OCI-LY1 (cell line): ENCODE data around the gene UBAP1L.

ENCODE experiments used
- H2AFZ ChIP-seq: fragments of 200-600 bp; sonication (generic), shearing (Covaris generic); 2 replicates; pipeline ENCODE4 v1.6.0; 2014; ENCODE audit warnings: antibody characterized with exemption, mild to moderate bottlenecking, low read length
- H3F3A ChIP-seq: fragments of 200-600 bp; sonication (generic), shearing (Covaris generic); 2 replicates; pipeline ENCODE4 v1.6.0; 2014; ENCODE audit warnings: mild to moderate bottlenecking, antibody characterized with exemption, low read length, moderate library complexity; ENCODE audit not compliant: insufficient read depth
- H3K27ac ChIP-seq: fragments of 200-600 bp; sonication (generic); 2 replicates; pipeline ENCODE4 v1.5.1; 2014; ENCODE audit warnings: low read length, mixed run types, mild to moderate bottlenecking, low read depth; ENCODE audit not compliant: poor library complexity, severe bottlenecking
- H3K27me3 ChIP-seq: fragments of 200-600 bp; sonication (generic); 2 replicates; pipeline ENCODE4 v1.6.0; 2014; ENCODE audit warnings: antibody characterized with exemption, mild to moderate bottlenecking, low read length, moderate library complexity; ENCODE audit not compliant: insufficient read depth
- H3K36me3 ChIP-seq: fragments of 200-600 bp; sonication (generic); 2 replicates; pipeline ENCODE4 v1.6.1; 2014; ENCODE audit warnings: mild to moderate bottlenecking, antibody characterized with exemption, low read length, moderate library complexity, mixed read lengths; ENCODE audit not compliant: insufficient read depth
- H3K4me1 ChIP-seq: fragments of 200-600 bp; sonication (generic); 2 replicates; pipeline ENCODE4 v1.5.1; 2014; ENCODE audit warnings: mild to moderate bottlenecking, low read length, moderate library complexity; ENCODE audit not compliant: insufficient read depth, severe bottlenecking
- H3K4me2 ChIP-seq: fragments of 200-600 bp; sonication (generic), shearing (Covaris generic); 2 replicates; pipeline ENCODE4 v1.6.1; 2014; ENCODE audit warnings: low read length
- H3K4me3 ChIP-seq: fragments of 200-600 bp; sonication (generic); 2 replicates; pipeline ENCODE4 v1.5.1; 2014; ENCODE audit warnings: low read length, low read depth, mild to moderate bottlenecking, mixed read lengths; ENCODE audit not compliant: poor library complexity, severe bottlenecking
- H3K79me2 ChIP-seq: fragments of 200-600 bp; shearing (Covaris generic); 2 replicates; pipeline ENCODE4 v1.6.1; 2016; ENCODE audit warnings: mixed run types, low read length, mixed read lengths; ENCODE audit not compliant: insufficient read depth
- H3K9ac ChIP-seq: fragments of 200-600 bp; sonication (generic), shearing (Covaris generic); 2 replicates; pipeline ENCODE4 v1.6.1; 2014; ENCODE audit warnings: mild to moderate bottlenecking, low read length, mixed read lengths
- H3K9me2 ChIP-seq: fragments of 200-600 bp; sonication (generic), shearing (Covaris generic); 2 replicates; pipeline ENCODE4 v1.6.1; 2014; ENCODE audit warnings: low read depth, mild to moderate bottlenecking, low read length, mixed read lengths
- H3K9me3 ChIP-seq: fragments of 200-600 bp; shearing (Covaris generic); 2 replicates; pipeline ENCODE4 v1.6.1; 2014; ENCODE audit warnings: low read length, mixed read lengths
- H4K20me1 ChIP-seq: fragments of 200-600 bp; sonication (generic), shearing (Covaris generic); 2 replicates; pipeline ENCODE4 v1.6.0; 2016; ENCODE audit warnings: mild to moderate bottlenecking, low read length; ENCODE audit not compliant: insufficient read depth
- EZH2 ChIP-seq: fragments of 200-600 bp; sonication (generic), shearing (Covaris generic); IDR thresholded peaks from 2 replicates; pipeline ENCODE4 v1.8.0; 2017; ENCODE audit warnings: borderline replicate concordance, mixed run types, mild to moderate bottlenecking, antibody characterized with exemption, low read length, moderate library complexity, mixed read lengths
- TF ChIP-seq, protein P1 (sequence below): fragments of 200-600 bp; sonication (generic), shearing (Covaris generic); IDR thresholded peaks from 2 replicates; pipeline ENCODE4 v1.5.1; 2017; ENCODE audit warnings: mild to moderate bottlenecking, antibody characterized with exemption, low read length, moderate library complexity, mixed read lengths

UBAP1L gene

DNA sequence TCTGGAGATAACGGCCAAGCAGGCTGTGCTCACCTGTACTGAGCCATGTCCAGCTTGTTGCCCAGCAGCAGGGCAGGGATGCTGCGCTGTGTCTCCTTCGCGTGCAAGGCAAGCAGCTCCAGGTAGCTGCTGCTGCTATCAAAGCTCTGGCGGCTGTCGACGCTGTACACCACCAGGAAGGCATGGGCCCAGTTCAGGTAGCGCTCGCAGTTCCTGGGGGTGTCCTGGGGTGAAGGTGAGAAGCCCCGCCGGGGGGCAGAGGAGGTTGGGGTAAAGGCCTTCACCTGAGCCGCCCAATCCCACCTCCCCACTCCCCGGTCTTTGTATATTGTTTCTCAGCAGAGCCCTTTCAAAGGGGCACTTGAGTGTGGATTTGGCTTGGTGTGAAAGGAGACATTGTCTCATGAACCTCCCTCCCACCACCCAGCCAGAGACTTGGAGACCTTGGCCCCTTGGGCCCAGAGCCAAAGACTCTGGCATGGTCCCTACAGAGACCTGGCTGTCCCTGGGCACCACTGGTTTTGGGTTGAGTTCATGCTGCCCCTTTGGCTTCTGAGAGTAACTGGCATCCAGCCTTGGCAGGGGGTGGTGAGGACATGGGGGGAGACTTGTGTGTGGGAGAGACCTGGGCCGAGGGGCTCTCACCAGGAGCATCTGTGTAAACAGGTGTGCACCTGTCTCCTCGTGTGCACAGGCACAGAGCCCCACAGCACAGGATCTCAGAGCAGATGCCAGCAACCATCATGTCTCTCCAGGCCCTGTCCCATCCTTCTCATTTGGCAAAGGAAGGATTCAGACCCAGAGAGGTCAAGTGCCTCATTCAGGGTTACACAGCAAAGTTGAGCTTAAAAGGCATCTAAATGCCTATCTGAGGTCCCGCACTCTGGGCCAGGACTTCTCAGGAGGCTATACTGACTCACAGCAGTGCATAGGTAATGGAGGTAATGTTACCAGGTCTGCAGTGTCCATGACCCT lies 56.3 kb downstream of the UBAP1L start:
- Histone ChIP-seq H3K4me2 (no peak overlapping the region), H3K9me2 (no peaks in the 10 kb centered on the region), H3K9ac (no peak overlapping the region), H4K20me1 (no peaks in the 10 kb centered on the region), H3K9me3 (no peaks in the 10 kb centered on the region), H3K27ac (no peak overlapping the region), H3F3A (no peaks in the 10 kb centered on the region), H2AFZ (no peak overlapping the region), H3K79me2 (no peaks in the 10 kb centered on the region), H3K36me3 (no peaks in the 10 kb centered on the region), H3K4me3 (no peak overlapping the region), H3K4me1 (no peaks in the 10 kb centered on the region), H3K27me3 (no peaks in the 10 kb centered on the region)
- TF ChIP-seq, protein P1, sequence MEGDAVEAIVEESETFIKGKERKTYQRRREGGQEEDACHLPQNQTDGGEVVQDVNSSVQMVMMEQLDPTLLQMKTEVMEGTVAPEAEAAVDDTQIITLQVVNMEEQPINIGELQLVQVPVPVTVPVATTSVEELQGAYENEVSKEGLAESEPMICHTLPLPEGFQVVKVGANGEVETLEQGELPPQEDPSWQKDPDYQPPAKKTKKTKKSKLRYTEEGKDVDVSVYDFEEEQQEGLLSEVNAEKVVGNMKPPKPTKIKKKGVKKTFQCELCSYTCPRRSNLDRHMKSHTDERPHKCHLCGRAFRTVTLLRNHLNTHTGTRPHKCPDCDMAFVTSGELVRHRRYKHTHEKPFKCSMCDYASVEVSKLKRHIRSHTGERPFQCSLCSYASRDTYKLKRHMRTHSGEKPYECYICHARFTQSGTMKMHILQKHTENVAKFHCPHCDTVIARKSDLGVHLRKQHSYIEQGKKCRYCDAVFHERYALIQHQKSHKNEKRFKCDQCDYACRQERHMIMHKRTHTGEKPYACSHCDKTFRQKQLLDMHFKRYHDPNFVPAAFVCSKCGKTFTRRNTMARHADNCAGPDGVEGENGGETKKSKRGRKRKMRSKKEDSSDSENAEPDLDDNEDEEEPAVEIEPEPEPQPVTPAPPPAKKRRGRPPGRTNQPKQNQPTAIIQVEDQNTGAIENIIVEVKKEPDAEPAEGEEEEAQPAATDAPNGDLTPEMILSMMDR, result no peak
- no peak for TF ChIP-seq EZH2

DNA sequence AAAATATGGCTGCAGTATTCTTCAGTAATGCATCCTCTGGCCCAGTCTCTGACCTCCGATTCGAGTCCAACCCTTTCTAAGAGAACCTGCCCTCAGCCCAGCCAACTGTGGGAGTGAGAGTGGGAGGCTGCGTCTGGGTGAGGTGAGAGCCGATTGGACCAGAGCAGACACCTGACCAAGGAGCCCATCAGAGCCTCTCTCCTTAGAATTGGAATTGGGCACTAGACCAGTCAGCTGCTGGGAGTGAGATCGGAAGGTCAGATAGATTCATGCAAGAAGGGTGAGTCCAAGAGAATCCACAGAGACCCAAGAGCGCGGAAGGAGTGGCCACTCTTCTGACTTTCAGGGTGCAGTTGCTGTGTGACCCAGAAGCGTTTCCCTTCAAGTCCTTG lies 57.5 kb downstream of the UBAP1L start:
- Histone ChIP-seq H3F3A (no peaks in the 10 kb centered on the region), H3K9me3 (no peaks in the 10 kb centered on the region), H3K9me2 (no peaks in the 10 kb centered on the region), H3K4me3 (no peak overlapping the region), H3K4me2 (no peak overlapping the region), H3K36me3 (no peaks in the 10 kb centered on the region), H3K4me1 (no peaks in the 10 kb centered on the region), H3K27me3 (no peaks in the 10 kb centered on the region), H3K79me2 (no peaks in the 10 kb centered on the region), H3K27ac (no peak overlapping the region), H3K9ac (no peak overlapping the region), H4K20me1 (no peaks in the 10 kb centered on the region), H2AFZ (no peak overlapping the region)
- TF ChIP-seq, protein P1, result no peak
- TF ChIP-seq EZH2, result no peak

DNA sequence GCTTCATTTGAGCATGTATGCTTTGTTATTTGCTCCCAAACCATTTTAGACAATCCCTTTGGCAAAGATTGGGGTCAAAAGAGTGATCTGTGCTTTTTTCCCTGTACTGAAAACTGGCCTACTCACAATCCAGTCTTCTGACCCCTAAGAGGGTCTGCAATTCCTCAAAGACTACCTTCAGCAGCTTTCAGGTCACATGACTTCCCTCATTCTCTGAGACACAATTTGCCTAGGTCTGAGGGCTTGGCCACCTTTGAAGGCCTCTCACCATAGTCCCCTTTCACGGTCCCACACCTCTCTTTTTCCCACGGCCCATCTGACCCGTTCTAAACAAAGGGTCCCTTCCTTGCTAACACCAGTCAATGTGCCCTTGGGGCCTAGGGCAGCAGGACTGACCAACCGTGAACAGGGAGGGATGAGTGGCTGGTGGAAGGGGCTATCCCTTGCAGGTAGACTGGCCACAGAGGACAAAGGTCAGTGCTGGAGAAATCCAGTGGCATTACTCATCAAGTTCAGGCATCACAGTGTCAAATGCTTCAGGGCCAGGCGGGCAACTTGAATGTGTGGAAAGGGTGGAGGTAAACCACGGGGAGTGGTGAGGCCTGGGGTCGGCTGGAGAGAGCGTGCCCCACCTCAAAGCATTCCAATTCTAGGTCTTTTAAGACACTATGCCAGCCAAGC lies 58.0 kb downstream of the UBAP1L start:
- Histone ChIP-seq H3K9me2 (no peaks in the 10 kb centered on the region), H2AFZ (no peak overlapping the region), H3K36me3 (no peaks in the 10 kb centered on the region), H3K27me3 (no peaks in the 10 kb centered on the region), H3F3A (no peaks in the 10 kb centered on the region), H3K9ac (no peak overlapping the region), H3K4me3 (no peak overlapping the region), H4K20me1 (no peaks in the 10 kb centered on the region), H3K4me1 (no peaks in the 10 kb centered on the region), H3K4me2 (no peak overlapping the region), H3K27ac (no peak overlapping the region), H3K9me3 (no peaks in the 10 kb centered on the region), H3K79me2 (no peaks in the 10 kb centered on the region)
- TF ChIP-seq EZH2, result no peak
- TF ChIP-seq, protein P1, result no peak
